ENCODE data around the gene SNCA.

DNA sequence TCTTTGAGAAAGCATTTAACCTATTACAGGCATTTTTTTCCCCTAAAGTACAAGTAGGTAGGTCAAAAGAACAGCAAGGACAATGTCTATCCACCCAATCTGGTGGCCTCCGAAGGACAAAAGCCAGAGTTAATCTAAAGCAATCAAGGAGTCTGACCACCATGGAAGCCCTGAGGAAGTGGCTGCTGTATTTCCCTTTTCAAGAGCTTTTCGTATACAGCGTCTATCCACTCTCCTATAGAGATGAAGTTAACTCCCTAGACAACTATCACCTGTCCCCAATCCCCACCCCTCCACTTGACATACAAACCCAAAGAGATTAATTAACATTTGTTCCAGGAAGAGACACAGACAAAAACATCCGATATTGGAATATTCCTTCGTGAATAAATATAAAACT, 85.5 kb downstream of the SNCA start:
- no peak for TF ChIP-seq SIN3A (conservative IDR thresholded peaks at IDR 0.05 in 1 of 2, IDR thresholded peaks at IDR 0.05 in 1 of 2; ENCODE audit: low read depth in 1 of 2, low read length in 2 of 2)
- TF ChIP-seq TBP (IDR thresholded peaks at IDR 0.05; ENCODE audit: low read depth, low read length): no peak
- TF ChIP-seq CTBP2 (IDR thresholded peaks at IDR 0.05; ENCODE audit: borderline replicate concordance, insufficient read depth, insufficient read length, low read length): no peak
- TF ChIP-seq EZH2 (IDR thresholded peaks at IDR 0.05; ENCODE audit: low read depth, low read length, severe bottlenecking): no peak
- TF ChIP-seq, protein P1, sequence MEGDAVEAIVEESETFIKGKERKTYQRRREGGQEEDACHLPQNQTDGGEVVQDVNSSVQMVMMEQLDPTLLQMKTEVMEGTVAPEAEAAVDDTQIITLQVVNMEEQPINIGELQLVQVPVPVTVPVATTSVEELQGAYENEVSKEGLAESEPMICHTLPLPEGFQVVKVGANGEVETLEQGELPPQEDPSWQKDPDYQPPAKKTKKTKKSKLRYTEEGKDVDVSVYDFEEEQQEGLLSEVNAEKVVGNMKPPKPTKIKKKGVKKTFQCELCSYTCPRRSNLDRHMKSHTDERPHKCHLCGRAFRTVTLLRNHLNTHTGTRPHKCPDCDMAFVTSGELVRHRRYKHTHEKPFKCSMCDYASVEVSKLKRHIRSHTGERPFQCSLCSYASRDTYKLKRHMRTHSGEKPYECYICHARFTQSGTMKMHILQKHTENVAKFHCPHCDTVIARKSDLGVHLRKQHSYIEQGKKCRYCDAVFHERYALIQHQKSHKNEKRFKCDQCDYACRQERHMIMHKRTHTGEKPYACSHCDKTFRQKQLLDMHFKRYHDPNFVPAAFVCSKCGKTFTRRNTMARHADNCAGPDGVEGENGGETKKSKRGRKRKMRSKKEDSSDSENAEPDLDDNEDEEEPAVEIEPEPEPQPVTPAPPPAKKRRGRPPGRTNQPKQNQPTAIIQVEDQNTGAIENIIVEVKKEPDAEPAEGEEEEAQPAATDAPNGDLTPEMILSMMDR (IDR thresholded peaks at IDR 0.05; ENCODE audit: control extremely low read depth in 1 of 3, insufficient read depth in 1 of 3, low read depth in 1 of 3, low read length in 3 of 3): no peak
- no peak for TF ChIP-seq CREB1 (IDR thresholded peaks at IDR 0.05)
- TF ChIP-seq POLR2AphosphoS5 (IDR thresholded peaks at IDR 0.05; ENCODE audit: low read depth, low read length): no peak
- TF ChIP-seq EP300 (IDR thresholded peaks at IDR 0.05; ENCODE audit: borderline replicate concordance in 1 of 2, low read depth in 2 of 2, low read length in 2 of 2): no peak
- TF ChIP-seq RNF2 (IDR thresholded peaks at IDR 0.05; ENCODE audit: borderline replicate concordance, low read depth, low read length, missing control alignments, poor library complexity, severe bottlenecking): no peak
